GM23338 (cell line): ENCODE measurements around the gene HSD11B2.

ENCODE experiments used
- CTCF ChIP-seq, 2 experiments: fragments of 200-600 bp in 1 of 2; sonication (generic) in 1 of 2; conservative IDR thresholded peaks; 2 replicates each; pipeline versions ENCODE4 v1.5.1 to v1.6.1; 2016 to 2017; ENCODE audit warnings: antibody characterized with exemption in 2 of 2, low read depth in 2 of 2, mild to moderate bottlenecking in 2 of 2, moderate library complexity in 1 of 2
- EZH2 ChIP-seq: fragments of 200-600 bp; sonication (generic); IDR thresholded peaks from one replicate; pipeline ENCODE4 v1.8.0; 2017; ENCODE audit warnings: antibody characterized with exemption, mild to moderate bottlenecking, low read depth; ENCODE audit not compliant: unreplicated experiment
- EZH2phosphoT487 ChIP-seq: fragments of 200-600 bp; sonication (generic); IDR thresholded peaks from one replicate; pipeline ENCODE4 v1.8.1; 2018; ENCODE audit warnings: antibody characterized with exemption; ENCODE audit not compliant: unreplicated experiment
- POLR2AphosphoS5 ChIP-seq: IDR thresholded peaks from 2 replicates; pipeline ENCODE4 v1.6.1; 2016; ENCODE audit warnings: antibody characterized with exemption, low read depth

GRCh38 chr16:67464565-67464964, 33.6 kb downstream of the HSD11B2 start:
- TF ChIP-seq CTCF (conservative IDR thresholded peaks at IDR 0.05; ENCODE audit: low read depth in 2 of 2) (no peak), EZH2 (no peak), POLR2AphosphoS5 (no peak), EZH2phosphoT487 (no peak)
